GM12874 (cell line): ENCODE results near the gene DNAJC1.

Experiments used
- CTCF ChIP-seq: IDR thresholded peaks from 2 replicates; pipeline ENCODE4 v1.5.1; 2011; ENCODE audit warnings: low read depth, mild to moderate bottlenecking, control low read depth, low read length, moderate library complexity; ENCODE audit not compliant: insufficient read depth

The DNAJC1 gene

GRCh38 chr10:21969326-21970287, 33.9 kb downstream of the DNAJC1 start:
- no peak for TF ChIP-seq CTCF

GRCh38 chr10:21964983-21965665, 38.4 kb downstream of the DNAJC1 start:
- no peak for TF ChIP-seq CTCF

- TF ChIP-seq CTCF: no peak
Measured at GRCh38 chr10:21962358-21962757, 41.2 kb downstream of the DNAJC1 start.

- no peak for TF ChIP-seq CTCF
Measured at GRCh38 chr10:21961847-21962246, 41.7 kb downstream of the DNAJC1 start.

GRCh38 chr10:21959998-21960397, 43.5 kb downstream of the DNAJC1 start:
- TF ChIP-seq CTCF: no peak

- TF ChIP-seq CTCF: no peak
Measured at GRCh38 chr10:21954690-21955089, 48.8 kb downstream of the DNAJC1 start.

GRCh38 chr10:21954132-21954531, 49.4 kb downstream of the DNAJC1 start:
- TF ChIP-seq CTCF: no peak
